GM23248 (cell line): ENCODE data around the gene DLAT.
"Not testable (repeated sequence)": the region's sequence is repeated elsewhere in the genome, so short reads cannot be mapped to it uniquely, and the experiment has no call there.

ENCODE experiments used
- EZH2 ChIP-seq: fragments of 200-600 bp; sonication (generic); IDR thresholded peaks from 2 replicates; pipeline ENCODE4 v1.6.1; 2018; ENCODE audit warnings: antibody characterized with exemption, mild to moderate bottlenecking; ENCODE audit not compliant: insufficient read depth, poor library complexity, severe bottlenecking
- EZH2phosphoT487 ChIP-seq: fragments of 200-600 bp; sonication (generic); IDR thresholded peaks from 2 replicates; pipeline ENCODE4 v1.6.1; 2018; ENCODE audit warnings: antibody characterized with exemption, moderate library complexity, mild to moderate bottlenecking, low read depth; ENCODE audit not compliant: insufficient read depth

DNA sequence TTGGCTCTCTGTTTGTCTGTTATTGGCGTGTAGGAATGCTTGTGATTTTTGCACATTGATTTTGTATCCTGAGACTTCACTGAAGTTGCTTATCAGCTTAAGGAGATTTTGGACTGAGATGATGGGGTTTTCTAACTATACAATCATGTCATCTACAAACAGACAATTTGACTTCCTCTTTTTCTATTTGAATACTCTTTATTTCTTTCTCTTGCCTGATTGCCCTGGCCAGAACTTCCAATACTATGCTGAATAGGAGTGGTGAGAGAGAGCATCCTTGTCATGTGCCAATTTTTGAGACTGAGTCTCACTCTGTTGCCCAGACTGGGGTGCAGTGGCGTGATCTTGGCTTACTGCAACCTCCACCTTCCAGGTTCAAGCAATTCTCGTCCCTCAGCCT lies 23.0 kb downstream of the DLAT start:
- not testable (repeated sequence) for TF ChIP-seq EZH2phosphoT487, EZH2
